Mesendoderm (in vitro differentiated cells): ENCODE results near the gene UBASH3B. TPM values are rescaled to one million over a fixed set of nuclear protein-coding genes. Genes with fewer than 3 reads are reported as not detected.
"Not testable (repeated sequence)": the region's sequence is repeated elsewhere in the genome, so short reads cannot be mapped to it uniquely, and the experiment has no call there.

Experiments
- DNase-seq: peaks from one replicate; pipeline ENCODE4 v3.0.0; 2013
- H2AK5ac ChIP-seq: 2 replicates; pipeline ENCODE4 v1.6.1; 2013; ENCODE audit warnings: low read length, inconsistent platforms
- H2BK120ac ChIP-seq: 2 replicates; pipeline ENCODE4 v1.6.1; 2013; ENCODE audit warnings: low read depth, mild to moderate bottlenecking, low read length, moderate library complexity, mixed read lengths
- H2BK15ac ChIP-seq: replicated peaks from 2 replicates; pipeline ENCODE4 v1.6.1; 2013; ENCODE audit warnings: low read depth, mild to moderate bottlenecking, moderate library complexity
- H2BK5ac ChIP-seq: 2 replicates; pipeline ENCODE4 v1.6.1; 2013; ENCODE audit warnings: low read length, inconsistent platforms
- H3K18ac ChIP-seq: 2 replicates; pipeline ENCODE4 v1.6.1; 2013; ENCODE audit warnings: mild to moderate bottlenecking, low read length, mixed read lengths
- H3K23ac ChIP-seq: one replicate; pipeline ENCODE4 v1.6.1; 2013; ENCODE audit warnings: low read length
- H3K27ac ChIP-seq: 2 replicates; pipeline ENCODE4 v1.5.1; 2013; ENCODE audit warnings: low read depth, mild to moderate bottlenecking, inconsistent platforms, low read length, moderate library complexity
- H3K27me3 ChIP-seq: 2 replicates; pipeline ENCODE4 v1.6.1; 2013; ENCODE audit warnings: low read length, control low read depth, mild to moderate bottlenecking, inconsistent platforms; ENCODE audit not compliant: insufficient read depth, poor library complexity
- H3K36me3 ChIP-seq: 2 replicates; pipeline ENCODE4 v1.6.1; 2013; ENCODE audit warnings: low read length, inconsistent platforms; ENCODE audit not compliant: control insufficient read depth, insufficient read depth
- H3K4ac ChIP-seq: one replicate; pipeline ENCODE4 v1.6.1; 2013; ENCODE audit warnings: low read depth, mild to moderate bottlenecking, low read length, moderate library complexity
- H3K4me1 ChIP-seq: 2 replicates; pipeline ENCODE4 v1.6.1; 2013; ENCODE audit warnings: low read depth, low read length, inconsistent platforms; ENCODE audit not compliant: control insufficient read depth
- H3K4me2 ChIP-seq: 2 replicates; pipeline ENCODE4 v1.6.1; 2013; ENCODE audit warnings: low read length
- H3K4me3 ChIP-seq: 2 replicates; pipeline ENCODE4 v1.5.1; 2013; ENCODE audit warnings: mild to moderate bottlenecking, low read length
- H3K56ac ChIP-seq: one replicate; pipeline ENCODE4 v1.6.1; 2013; ENCODE audit warnings: low read length
- H3K79me1 ChIP-seq: 2 replicates; pipeline ENCODE4 v1.6.1; 2013; ENCODE audit warnings: low read length, inconsistent platforms
- H3K79me2 ChIP-seq: 2 replicates; pipeline ENCODE4 v1.6.1; 2013; ENCODE audit warnings: mild to moderate bottlenecking, low read length; ENCODE audit not compliant: control insufficient read depth, insufficient read depth
- H3K9ac ChIP-seq: 2 replicates; pipeline ENCODE4 v1.6.1; 2013; ENCODE audit warnings: low read length, inconsistent platforms
- H4K5ac ChIP-seq: one replicate; pipeline ENCODE4 v1.6.1; 2013; ENCODE audit warnings: low read length
- H4K8ac ChIP-seq: one replicate; pipeline ENCODE4 v1.6.1; 2013; ENCODE audit warnings: low read depth, mild to moderate bottlenecking, control low read depth, low read length, moderate library complexity
- WGBS: extraction: QIAGEN DNeasy Blood & Tissue Kit; methylation state at CpG from one replicate; pipeline ENCODE4 v1.1.7; 2013; ENCODE audit warnings: low lambda C conversion rate, missing lambda C conversion rate; ENCODE audit not compliant: insufficient coverage; ENCODE audit errors: extremely low coverage; 5-methylcytosine and 5-hydroxymethylcytosine counted together
- polyA plus RNA-seq, 2 experiments: library from polyadenylated mRNA; stranded (reverse); fragments of 200-250 nt; gene quantifications; one replicate each; pipeline ENCODE4 v1.2.3, GENCODE V29; 2013

UBASH3B gene, protein sequence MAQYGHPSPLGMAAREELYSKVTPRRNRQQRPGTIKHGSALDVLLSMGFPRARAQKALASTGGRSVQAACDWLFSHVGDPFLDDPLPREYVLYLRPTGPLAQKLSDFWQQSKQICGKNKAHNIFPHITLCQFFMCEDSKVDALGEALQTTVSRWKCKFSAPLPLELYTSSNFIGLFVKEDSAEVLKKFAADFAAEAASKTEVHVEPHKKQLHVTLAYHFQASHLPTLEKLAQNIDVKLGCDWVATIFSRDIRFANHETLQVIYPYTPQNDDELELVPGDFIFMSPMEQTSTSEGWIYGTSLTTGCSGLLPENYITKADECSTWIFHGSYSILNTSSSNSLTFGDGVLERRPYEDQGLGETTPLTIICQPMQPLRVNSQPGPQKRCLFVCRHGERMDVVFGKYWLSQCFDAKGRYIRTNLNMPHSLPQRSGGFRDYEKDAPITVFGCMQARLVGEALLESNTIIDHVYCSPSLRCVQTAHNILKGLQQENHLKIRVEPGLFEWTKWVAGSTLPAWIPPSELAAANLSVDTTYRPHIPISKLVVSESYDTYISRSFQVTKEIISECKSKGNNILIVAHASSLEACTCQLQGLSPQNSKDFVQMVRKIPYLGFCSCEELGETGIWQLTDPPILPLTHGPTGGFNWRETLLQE
- 8.2 TPM for polyA plus RNA-seq (2013, experiment 1 of 2)
- polyA plus RNA-seq (2013, experiment 2 of 2), result 8.8 TPM

DNA sequence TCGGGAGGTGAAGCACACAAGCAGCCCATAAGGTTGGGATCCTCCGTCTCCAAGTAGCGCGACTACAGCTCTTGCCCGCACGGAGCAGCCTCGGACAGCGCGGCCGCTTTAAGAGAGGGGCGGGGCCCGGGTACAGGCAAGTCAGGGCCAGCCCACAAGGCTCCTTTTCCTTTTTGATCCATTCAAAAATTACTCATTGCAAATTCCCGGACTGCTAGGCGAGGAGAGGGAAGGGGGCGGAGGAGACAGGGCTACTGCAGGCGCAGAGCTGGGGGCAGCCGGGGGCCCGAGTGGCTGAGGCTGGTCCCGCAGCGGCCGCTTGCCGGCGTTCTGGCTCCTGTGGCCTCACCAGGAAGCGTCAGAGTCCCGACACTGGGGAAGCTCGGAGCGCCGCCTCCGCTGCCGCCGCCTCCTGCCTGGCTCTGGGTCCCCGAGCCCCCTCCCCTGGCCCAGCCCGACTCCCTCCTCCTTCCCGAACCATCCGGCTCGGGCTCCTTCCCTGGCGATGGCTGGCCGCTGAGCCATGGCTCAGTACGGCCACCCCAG is at the start of gene UBASH3B:
UBASH3B (plus strand) TSS at position 196 of the 546 bp plus-strand sequence; CDS start at position 524, 328 bp downstream.
- H4K5ac ChIP-seq, result no peak within 1 kb of the TSS
- peak within 1 kb of the TSS; percentile 91 for H3K27ac ChIP-seq
- no CpG with 5 or more reads among the region's 39 CpGs for WGBS
- H2BK15ac ChIP-seq, result no peak within 1 kb of the TSS
- peak within 1 kb of the TSS; percentile 90 for H3K18ac ChIP-seq
- H2BK5ac ChIP-seq, result peak within 1 kb of the TSS; percentile 64
- peaks cover 3% of the 10 kb centered on the region for H3K79me1 ChIP-seq
- H3K79me2 ChIP-seq, result no peaks in the 10 kb centered on the region
- H3K23ac ChIP-seq, result no peak within 1 kb of the TSS
- H3K4me2 ChIP-seq, result peak within 1 kb of the TSS; percentile 77
- peak; percentile 92 for DNase-seq
- H3K27me3 ChIP-seq, result no peaks in the 10 kb centered on the region
- no peak within 1 kb of the TSS for H2BK120ac ChIP-seq
- H2AK5ac ChIP-seq, result no peak within 1 kb of the TSS
- peak within 1 kb of the TSS; percentile 85 for H3K9ac ChIP-seq
- H4K8ac ChIP-seq, result no peak within 1 kb of the TSS
- peaks cover 3% of the 10 kb centered on the region for H3K4me1 ChIP-seq
- peak within 1 kb of the TSS; percentile 96 for H3K56ac ChIP-seq
- peak within 1 kb of the TSS; percentile 76 for H3K4me3 ChIP-seq
- no peak within 1 kb of the TSS for H3K4ac ChIP-seq
- H3K36me3 ChIP-seq, result no peaks in the 10 kb centered on the region

DNA sequence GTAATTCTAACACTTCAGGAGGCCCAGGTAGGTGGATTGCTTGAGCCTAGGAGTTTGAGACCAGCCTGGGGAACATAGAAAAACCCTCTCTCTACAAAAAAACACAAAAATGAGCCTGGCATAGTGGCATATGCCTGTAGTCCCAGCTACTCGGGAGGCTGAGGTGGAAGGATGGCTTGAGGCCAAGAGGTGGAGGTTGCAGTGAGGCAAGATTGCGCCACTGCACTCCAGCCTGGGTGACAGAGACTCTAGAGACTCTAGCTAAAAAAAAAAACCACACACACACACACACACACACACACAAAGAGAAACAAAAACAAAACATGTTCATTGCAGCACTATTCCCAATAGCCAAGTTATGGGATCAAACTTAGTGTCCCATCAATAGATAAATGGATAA is 48.4 kb upstream of the UBASH3B start:
- not testable (repeated sequence) for H3K4me3 ChIP-seq, H2BK120ac ChIP-seq, H4K5ac ChIP-seq, H2BK15ac ChIP-seq, H3K4me2 ChIP-seq, H2AK5ac ChIP-seq, H3K4me1 ChIP-seq, H3K27me3 ChIP-seq, H3K18ac ChIP-seq, H2BK5ac ChIP-seq, H3K23ac ChIP-seq, H4K8ac ChIP-seq, H3K79me1 ChIP-seq, DNase-seq, H3K79me2 ChIP-seq, H3K9ac ChIP-seq, H3K56ac ChIP-seq, H3K4ac ChIP-seq, H3K36me3 ChIP-seq, H3K27ac ChIP-seq
- WGBS, result no CpG with 5 or more reads among the region's 2 CpGs

DNA sequence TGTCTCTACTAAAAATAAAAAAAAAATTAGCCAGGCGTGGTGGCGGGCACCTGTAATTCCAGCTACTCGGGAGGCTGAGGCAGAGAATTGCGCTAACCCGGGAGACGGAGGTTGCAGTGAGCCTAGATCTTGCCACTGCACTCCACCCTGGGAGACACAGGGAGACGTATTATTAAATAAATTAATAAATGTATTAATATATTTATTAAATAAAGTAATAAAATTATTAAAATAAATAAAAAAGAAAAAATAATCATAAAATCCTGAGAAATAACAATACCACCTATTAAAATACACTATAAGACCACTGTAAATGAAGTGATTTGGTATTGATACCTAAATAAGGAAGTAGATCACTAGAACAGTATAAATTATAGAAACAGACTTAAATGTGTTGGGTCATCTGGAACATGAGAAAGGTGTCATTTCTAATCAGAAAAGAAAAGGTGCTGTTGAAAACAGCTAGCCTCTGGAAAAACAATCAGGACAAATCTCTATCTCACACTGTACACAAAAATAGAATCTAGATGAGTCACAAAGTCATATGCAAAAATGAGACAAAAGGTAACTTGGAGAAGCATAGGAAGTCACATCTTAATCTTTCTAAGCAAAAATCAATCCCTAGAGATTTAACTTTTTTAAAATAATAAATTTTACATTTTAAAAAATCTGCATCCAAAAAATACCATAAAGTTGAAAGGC is 43.2 kb upstream of the UBASH3B start:
- Histone ChIP-seq H3K27ac (no peak overlapping the region), H3K4me2 (no peak overlapping the region), H3K36me3 (no peaks in the 10 kb centered on the region), H3K9ac (no peak overlapping the region), H3K56ac (no peak overlapping the region), H2BK5ac (no peak overlapping the region), H3K23ac (no peak overlapping the region), H3K27me3 (no peaks in the 10 kb centered on the region), H3K18ac (no peak overlapping the region), H3K4me3 (no peak overlapping the region), H4K5ac (no peak overlapping the region), H2BK15ac (no peak overlapping the region), H3K79me1 (no peaks in the 10 kb centered on the region), H4K8ac (no peak overlapping the region), H3K4me1 (no peaks in the 10 kb centered on the region), H3K4ac (no peak overlapping the region), H2BK120ac (no peak overlapping the region), H3K79me2 (no peaks in the 10 kb centered on the region), H2AK5ac (no peak overlapping the region)
- no CpG with 5 or more reads among the region's 7 CpGs for WGBS
- no peak for DNase-seq

DNA sequence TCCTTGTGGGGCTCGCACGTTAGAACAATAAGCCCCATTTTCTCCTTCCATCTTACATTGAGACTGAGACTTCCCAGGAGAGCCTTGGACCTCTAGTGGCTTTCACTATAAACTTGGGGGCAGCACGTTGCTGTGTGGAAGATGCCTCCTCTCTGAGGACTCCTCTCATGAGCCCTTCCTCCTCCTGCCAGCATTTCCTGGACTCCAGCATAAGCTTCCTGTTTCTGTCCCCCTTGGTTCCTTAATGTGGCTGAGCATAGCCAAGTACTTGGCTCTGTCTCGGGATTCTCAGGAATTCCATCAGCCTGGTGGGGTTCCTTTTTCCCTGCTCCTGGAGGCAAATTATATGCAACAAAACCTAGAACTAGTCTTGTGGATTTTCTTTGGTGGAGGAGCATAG is 38.8 kb upstream of the UBASH3B start:
- peak; percentile 33 for DNase-seq
- Histone ChIP-seq H3K79me2 (no peaks in the 10 kb centered on the region), H2BK5ac (no peak overlapping the region), H4K8ac (no peak overlapping the region), H3K27me3 (no peaks in the 10 kb centered on the region), H3K27ac (no peak overlapping the region), H3K18ac (no peak overlapping the region), H3K4me1 (no peaks in the 10 kb centered on the region), H3K56ac (no peak overlapping the region), H3K79me1 (no peaks in the 10 kb centered on the region), H4K5ac (no peak overlapping the region), H3K23ac (no peak overlapping the region), H2BK15ac (no peak overlapping the region), H2BK120ac (no peak overlapping the region), H2AK5ac (no peak overlapping the region), H3K4me2 (no peak overlapping the region), H3K4ac (no peak overlapping the region), H3K36me3 (no peaks in the 10 kb centered on the region), H3K9ac (no peak overlapping the region), H3K4me3 (no peak overlapping the region)
- WGBS, result no CpG with 5 or more reads among the region's 4 CpGs

DNA sequence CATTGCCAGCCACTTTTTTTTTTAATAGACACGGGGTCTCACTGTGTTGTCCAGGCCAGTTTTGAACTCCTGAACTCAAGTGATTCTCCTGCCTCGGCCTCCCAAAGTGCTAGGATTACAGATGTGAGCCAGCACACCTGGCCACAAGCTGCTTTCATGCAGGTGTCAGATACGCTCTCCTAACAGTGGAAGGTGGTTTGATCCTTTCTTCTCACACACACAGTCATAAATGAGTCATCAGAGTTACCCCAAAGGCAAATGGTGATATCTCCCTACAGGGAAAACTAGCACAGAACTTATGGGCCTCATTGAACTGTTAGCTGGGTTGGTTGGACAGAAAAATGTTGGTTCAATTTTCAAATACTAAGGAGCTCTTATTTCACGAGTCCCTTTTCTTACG is 38.2 kb upstream of the UBASH3B start:
- H3K18ac ChIP-seq, result no peak overlapping the region
- no peak overlapping the region for H3K23ac ChIP-seq
- H2AK5ac ChIP-seq, result no peak overlapping the region
- no peak overlapping the region for H3K4me3 ChIP-seq
- H3K4me1 ChIP-seq, result no peaks in the 10 kb centered on the region
- no peaks in the 10 kb centered on the region for H3K79me2 ChIP-seq
- no peak overlapping the region for H3K4ac ChIP-seq
- DNase-seq, result no peak
- no peaks in the 10 kb centered on the region for H3K27me3 ChIP-seq
- no peak overlapping the region for H3K9ac ChIP-seq
- H3K27ac ChIP-seq, result no peak overlapping the region
- no peaks in the 10 kb centered on the region for H3K36me3 ChIP-seq
- no peak overlapping the region for H4K8ac ChIP-seq
- no peak overlapping the region for H3K56ac ChIP-seq
- no peaks in the 10 kb centered on the region for H3K79me1 ChIP-seq
- no peak overlapping the region for H2BK120ac ChIP-seq
- WGBS, result no CpG with 5 or more reads among the region's 5 CpGs
- no peak overlapping the region for H4K5ac ChIP-seq
- no peak overlapping the region for H3K4me2 ChIP-seq
- no peak overlapping the region for H2BK15ac ChIP-seq
- no peak overlapping the region for H2BK5ac ChIP-seq
